Hippocampal formation (tissue), 2 donors: ENCODE data around the gene TNFSF4.

ENCODE experiments used
- DNase-seq, 2 donors: peaks; one replicate each; lab custom pipeline; 2025; lab: John Stamatoyannopoulos, UW

TNFSF4 gene

DNA sequence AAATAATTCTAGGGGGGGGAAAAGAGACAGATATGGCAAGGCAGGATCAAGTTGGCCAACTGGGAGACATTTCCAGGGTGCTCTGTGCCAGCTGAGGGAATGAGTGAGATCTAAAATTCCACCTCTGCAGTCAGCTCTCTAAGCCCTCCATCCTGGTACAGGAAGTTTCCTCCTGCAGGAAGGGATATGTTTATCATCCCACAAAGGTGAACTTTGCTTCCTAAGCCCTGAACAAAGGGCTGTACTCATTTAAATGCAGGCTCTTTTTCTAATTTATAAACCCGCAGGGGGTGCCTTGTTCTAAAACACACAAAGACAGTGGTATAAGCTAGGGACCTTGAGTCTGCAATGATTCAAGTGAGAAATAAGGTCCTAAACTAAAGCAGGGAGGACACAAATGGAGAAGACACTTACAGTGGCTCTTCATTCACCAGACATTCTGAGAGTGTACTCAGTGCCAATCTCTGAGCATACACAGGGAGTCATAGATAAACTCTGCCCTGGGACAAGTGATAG lies 3.6 kb upstream of the TNFSF4 start:
- no peak for DNase-seq

- no peak for DNase-seq
Observed at GRCh38 chr1:173210283-173210682, 3.2 kb upstream of the TNFSF4 start.

DNA sequence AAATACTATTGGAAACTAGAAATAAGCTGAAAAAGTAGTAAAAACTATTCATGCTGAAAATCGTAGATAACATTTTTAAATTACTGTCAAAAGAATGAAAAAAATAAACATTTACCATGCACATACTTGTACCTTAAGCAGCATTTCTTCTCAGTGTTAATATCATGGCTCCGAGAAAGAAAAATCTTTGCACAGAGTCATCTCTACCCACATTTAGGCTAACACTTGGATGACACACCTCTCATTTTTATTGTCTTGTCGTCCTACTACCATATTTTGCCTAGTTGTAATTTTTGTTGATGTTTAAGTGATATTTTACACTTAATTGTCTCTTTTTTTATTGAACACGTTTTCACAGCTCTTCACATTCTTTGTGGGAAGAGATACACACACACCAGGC lies 1.7 kb upstream of the TNFSF4 start:
- DNase-seq, result no peak

DNA sequence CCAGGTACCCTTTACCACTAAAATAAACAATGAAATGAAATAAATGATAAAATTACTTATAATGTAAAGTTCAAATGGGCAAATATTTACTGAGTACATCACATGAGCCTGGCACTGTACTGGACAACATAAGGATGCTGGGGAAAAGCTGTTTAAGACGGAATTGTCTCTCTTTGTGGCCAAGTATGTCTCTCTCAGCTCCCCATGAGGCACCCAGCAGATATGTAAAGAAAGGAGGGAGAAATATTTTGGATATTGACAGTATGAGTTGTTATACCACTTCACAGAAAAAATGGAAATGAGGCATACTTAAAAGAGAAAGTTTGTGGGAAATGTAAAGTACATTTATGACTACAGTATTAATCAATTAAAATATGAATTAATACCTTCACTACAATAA lies 1.0 kb upstream of the TNFSF4 start:
- no peak for DNase-seq

GRCh38 chr1:173205146-173206051 lies 1.7 kb downstream of the TNFSF4 start:
- no peak for DNase-seq

GRCh38 chr1:173204693-173205092 lies 2.4 kb downstream of the TNFSF4 start:
- no peak for DNase-seq

DNA sequence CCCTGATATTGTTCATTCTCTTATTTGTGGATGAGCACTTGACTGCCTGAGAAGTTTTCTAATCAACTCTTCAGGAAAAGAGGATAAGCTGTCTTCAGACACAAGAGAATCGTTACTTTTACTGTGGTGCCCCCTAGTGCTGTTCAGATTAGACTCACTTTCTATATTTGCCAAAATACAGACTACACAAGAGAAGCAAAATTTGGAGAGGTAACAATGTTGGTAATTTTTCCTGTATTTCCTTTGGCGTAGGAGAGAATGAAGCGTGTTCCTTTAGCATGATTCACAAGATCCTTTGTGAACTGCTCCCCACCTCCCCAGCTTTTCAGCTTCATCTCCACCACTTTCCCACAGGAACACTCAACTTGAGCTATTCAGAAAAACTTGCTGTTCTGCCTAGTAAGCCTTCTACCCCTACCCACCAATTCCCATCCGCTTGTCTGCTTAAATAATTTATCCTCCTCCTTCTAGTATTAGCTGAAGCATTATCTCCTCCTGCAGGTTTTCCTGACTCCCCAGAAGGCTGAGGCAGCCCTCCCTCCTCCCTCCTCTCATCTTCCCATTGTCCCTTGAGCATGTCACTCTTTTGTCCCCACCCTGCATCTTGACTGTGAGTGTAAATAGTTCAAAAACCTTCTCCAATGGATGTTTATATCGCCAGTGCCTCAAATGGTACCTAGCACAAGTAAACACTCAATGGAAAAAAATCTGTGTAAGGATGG lies 4.5 kb downstream of the TNFSF4 start:
- peak in 1 of 2 donors; percentile 76 for DNase-seq

DNA sequence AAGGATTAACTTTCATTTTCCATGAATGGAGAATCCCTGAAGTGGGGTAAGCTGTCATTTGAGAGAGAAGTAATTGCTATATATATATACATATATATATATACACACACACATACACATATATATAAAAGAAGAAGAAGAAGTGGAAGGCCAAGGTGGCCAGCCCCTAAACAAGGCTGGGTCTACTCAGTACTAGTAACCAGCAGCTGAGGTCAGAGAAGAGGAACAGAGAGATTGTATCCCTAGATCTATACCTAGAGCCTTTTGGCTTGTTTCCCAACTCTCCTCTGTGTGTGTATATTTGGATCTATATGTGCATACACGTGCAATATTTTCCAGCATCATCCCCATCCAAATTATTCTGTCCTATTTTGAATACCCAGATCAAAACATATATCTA lies 5.2 kb downstream of the TNFSF4 start:
- DNase-seq, result no peak

GRCh38 chr1:173195596-173196088 lies 11.5 kb downstream of the TNFSF4 start:
- no peak for DNase-seq

GRCh38 chr1:173193639-173194038 lies 13.5 kb downstream of the TNFSF4 start:
- no peak for DNase-seq

- DNase-seq, result no peak
Observed at GRCh38 chr1:173191011-173191705, 16.0 kb downstream of the TNFSF4 start.

DNA sequence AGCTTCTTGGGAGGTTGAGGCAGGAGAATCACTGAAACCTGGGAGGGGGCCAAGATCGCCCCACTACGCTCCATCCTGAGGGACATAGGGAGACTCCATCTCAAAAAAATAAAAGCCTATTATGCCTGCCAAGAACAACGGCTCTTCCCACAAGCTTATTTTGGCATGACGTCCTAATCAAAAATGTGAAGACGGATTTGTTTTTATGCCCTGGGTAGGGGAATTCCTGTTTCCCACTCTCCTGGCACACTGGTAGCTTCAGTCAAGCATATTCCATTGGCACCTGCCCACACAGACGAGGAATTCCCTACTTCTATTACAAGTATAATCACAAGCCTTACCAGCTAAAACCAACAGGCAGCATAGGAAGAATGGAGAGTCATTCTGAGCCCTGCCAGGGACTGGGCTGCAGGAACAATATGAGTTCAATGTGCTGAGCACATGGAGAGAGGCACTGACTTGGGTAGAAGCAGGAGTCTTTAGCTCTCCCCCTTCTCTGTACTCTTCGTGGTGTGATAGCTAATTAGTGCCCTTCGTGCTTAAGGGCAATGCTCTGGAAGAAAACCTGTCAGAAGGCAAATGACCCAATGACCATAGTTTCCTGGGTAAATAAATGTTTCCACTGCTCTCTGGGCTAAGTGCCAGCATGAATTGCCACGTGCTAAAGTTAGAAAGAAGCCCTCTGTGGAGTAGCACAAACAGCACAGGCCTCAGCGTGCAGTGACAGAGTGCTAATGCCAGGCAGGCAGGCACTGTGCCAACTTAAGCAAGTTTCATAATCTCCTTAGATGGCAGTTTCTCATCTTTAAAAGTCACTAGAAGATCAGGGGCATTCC lies 16.8 kb downstream of the TNFSF4 start:
- peak; percentile 34 to 48 for DNase-seq

- no peak for DNase-seq
Observed at GRCh38 chr1:173187671-173188237, 19.4 kb downstream of the TNFSF4 start.

DNA sequence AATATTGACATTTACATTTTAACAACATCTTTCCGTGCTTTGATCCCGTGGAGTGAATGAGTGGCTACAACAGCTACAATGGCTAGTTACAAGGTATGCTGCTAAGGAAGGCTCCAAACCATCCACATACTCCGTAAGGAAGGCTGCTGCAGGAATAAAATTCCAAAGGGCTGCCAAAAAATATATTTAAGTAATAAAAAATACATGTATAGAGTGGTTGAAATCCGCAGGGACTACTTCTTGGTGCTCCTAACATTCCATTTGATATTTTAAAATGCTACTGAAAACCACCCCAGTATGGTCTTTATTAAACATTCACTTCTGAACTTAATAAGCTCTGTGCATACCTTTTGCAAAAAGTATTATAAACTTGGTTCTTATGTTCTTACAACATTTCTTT lies 25.3 kb downstream of the TNFSF4 start:
- no peak for DNase-seq

DNA sequence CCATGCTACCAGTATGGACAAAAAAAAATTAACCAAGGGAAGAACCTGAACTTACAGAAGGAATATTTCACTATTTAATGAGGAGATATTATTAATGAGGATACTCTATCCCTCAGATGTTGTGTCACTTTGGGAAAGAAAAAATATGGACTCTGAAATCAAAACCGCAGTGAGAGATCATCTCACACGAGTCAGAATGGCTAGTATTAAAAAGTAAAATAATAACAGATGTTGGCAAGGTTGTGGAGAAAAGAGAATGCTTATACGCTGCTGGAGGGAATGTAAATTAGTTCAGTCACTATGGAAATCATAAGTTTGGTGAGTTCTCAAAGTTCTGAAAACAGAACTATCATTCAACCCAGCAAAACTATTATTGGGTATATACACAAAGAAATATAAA lies 30.9 kb downstream of the TNFSF4 start:
- no peak for DNase-seq

DNA sequence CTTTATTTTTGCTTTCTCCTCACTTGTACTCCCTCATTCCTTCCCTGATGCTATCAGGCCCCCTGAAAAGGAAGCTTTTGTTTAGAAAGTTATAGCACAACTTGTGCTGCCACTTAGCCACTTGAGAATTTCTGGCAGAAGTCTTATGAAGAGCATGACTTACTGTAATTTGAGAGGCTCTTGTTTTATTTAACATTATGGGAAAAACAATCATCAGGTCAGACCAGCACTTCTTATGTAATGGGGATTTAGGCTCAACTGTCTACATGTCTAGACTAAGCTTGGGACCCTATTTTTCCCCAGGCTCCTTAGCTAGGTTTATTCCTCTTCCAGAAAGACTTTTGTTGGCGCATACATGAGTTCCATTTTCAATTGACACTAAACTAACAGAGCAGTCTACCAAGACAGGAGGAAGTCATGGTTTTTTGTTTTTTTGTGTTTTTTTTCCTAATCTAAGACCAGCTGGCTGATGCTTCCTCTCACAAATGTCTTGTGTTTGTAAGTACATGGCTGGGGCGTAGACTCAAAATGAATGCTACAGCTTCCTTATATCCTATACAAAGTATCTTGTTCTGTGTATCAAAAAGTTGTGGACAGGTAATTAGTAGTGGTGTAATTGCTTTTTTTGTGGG lies 31.5 kb downstream of the TNFSF4 start:
- DNase-seq, result no peak

GRCh38 chr1:173173388-173173787 lies 33.7 kb downstream of the TNFSF4 start:
- no peak for DNase-seq

- no peak for DNase-seq
Observed at GRCh38 chr1:173171152-173171551, 36.0 kb downstream of the TNFSF4 start.

DNA sequence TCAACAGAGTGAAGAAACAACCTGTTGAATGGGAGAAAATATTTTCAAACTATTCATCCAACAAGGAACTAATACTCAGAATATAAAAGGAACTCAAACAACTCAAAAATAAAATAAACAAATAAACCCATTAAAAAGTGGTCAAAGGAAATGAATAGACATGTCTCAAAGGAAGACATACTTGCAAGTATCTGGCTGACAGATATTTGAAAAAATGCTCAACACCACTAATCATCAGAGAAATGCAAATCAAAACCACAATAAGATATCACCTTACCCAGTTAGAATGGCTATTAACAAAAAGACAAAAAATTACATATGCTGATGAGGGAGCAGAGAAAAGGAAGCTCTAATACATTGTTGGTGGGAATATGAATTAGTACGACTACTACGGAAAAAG lies 38.2 kb downstream of the TNFSF4 start:
- DNase-seq, result no peak

DNA sequence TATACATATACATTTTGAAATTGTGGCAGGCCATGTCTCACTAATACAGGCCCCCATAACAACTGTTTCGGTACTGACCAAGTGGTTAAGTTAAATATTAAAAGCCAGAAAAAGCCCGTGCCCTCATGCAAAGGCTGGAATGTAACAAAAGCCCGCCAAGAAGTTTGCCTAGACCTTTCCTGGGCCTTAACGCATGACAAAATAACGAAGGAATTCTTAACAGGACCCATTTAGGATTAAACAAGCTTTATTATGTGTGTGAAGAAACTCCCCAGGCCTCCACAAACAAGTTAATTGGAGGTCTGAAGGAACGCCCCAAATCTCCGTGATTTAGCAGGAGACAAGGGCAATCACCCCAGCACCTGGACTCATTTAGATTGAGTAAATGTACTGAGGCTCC lies 42.4 kb downstream of the TNFSF4 start:
- DNase-seq, result no peak
